GM18526 (cell line): Measurements from ENCODE around the gene VAV3.

ENCODE experiments used
- POLR2A ChIP-seq: IDR thresholded peaks from 3 replicates; pipeline ENCODE4 v1.6.1; 2011; ENCODE audit not compliant: insufficient read length; ENCODE audit errors: extremely low read depth

VAV3 gene

DNA sequence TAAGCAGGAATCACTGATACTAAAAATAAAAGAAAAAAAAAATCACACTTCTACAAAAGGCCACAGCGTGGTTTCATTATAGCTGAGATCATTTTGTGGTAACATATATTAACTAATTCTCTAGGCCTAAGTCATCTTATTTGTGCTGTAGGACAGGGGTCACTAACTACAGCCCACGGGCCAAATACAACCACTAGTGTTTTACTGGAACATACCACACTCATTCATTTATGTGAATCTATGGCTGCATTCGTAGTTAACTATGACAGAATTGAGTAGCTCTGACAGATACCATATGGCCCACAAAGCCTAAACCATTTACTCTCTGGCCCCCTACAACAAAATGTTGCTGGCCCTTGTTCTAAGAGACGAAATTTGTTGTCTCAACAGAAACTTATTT is 224.4 kb downstream of the VAV3 start:
- TF ChIP-seq POLR2A, result no peak

DNA sequence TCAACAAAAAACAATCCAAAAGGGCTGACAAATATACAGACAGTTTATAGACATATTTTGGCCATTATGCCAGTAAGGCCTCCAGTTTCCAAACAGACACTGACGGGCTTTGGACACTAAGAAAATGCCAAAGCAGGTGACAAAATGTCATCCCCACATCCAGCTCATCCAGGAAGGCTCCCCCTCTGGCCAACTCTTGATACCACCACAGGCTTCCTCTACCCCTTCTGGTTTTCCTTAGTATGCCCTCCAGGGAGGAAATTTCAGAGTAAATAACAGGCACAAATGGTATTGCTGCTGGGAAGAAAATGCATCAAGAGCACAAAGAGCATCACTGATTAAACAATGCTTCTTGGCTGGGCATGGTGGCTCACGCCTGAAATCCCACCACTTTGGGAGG is 225.3 kb downstream of the VAV3 start:
- TF ChIP-seq POLR2A, result no peak

DNA sequence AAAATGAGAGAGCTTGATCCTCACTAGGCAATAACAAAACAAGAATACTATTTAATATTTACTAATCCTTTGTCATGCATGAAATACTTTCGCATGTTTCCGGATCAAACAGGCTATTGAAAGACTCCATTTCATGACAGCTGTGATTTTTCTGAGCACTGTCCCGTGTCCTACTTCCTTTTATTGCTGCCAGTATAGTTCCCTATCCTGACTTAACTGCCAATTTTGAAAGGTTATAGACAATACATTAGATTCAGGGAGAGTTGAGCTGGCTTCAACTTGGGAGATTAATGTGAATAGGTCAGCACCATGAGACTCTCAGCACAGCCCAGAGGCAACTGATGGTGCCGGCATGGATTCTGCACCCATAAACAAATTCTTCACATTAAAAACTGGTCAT is 225.8 kb downstream of the VAV3 start:
- TF ChIP-seq POLR2A, result no peak

DNA sequence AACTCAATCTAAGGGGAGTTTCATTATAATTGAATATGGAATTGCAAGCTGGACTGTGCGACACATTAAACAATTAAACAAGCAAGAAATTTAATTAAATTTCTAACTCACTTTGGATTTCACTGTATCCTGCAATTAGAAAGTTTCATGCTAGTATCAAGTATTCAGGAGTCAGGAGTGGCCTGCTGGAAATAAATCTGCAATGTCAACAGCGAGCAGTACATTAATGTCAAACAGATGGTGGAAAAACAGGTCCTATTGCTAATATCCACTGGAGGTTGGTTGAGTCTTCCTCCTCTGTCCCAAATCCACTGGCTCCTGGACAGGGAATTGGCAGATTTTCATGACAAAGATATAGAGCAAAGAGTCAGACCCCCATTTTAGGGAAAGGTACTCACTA is 237.1 kb downstream of the VAV3 start:
- no peak for TF ChIP-seq POLR2A

DNA sequence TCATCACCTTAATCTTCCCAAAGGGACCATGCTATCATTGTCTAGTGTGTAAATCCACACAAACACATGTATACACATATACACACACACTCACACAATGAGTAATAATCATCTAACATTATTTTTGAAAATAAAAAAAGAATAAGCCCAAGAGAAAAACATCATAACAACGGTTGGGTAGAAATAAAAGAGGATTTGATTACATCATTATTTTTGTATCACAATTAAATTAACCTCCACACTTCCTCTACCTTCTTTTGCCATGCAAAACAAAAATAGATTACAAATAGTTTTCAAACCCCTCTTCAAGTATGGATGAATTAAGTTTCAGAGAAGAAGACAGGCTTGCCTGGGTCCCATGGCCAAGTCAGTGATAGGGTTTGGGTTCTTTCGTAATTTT is 238.1 kb downstream of the VAV3 start:
- TF ChIP-seq POLR2A, result no peak

DNA sequence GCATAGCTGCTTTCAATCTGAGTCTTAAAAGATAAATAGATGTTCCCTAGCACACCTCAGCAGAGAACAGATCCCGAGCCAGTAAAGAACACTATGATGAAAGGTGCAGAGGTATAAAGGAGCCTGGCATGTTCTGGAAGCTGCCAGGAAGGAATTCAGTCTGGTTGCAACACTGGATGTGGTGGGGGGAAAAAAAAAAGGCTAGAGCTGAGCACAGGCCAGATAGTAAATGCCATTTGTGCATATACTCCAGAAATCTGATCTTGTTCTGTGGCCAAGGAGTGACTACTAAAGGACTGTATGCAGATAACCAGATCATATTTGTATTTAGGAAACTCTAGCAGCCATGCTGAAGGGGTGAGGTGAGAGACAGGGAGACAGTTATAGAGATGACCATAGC is 240.3 kb downstream of the VAV3 start:
- no peak for TF ChIP-seq POLR2A

DNA sequence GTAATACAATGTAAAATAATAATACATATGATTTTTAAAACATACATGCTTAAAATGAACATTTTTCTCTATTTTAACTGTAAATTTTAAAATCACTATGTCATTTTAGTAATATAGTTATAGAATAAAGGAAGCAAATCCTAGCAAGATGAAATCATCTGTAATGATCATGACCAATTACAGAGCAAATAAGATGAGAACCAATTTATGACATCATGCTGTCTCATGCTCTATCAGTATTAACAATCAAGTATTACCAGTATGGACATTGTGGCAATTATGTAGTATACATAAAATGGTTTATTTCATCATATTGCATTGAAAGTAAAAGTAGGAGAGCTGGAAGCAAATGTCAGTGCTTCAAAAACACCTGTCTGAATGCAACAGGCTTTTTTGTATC is 255.0 kb downstream of the VAV3 start:
- no peak for TF ChIP-seq POLR2A

DNA sequence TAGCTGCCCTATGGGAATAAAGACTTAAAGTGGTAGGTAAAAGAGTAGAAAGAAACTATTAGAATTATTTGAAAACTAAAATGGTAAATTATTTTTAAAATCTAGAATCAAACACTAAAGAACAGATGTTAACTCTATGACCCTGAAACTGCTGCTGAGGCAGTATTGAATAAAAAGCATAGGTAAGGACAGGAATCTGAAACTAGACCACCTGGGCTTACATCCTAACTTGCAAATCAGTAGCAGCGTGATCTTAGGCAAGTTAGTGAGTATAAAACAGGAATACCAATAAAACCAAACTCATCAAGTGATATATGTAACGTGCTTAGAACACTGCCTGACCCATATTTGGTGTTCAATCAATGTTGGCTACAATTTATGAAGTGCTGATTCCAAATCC is 257.9 kb downstream of the VAV3 start:
- TF ChIP-seq POLR2A, result no peak

DNA sequence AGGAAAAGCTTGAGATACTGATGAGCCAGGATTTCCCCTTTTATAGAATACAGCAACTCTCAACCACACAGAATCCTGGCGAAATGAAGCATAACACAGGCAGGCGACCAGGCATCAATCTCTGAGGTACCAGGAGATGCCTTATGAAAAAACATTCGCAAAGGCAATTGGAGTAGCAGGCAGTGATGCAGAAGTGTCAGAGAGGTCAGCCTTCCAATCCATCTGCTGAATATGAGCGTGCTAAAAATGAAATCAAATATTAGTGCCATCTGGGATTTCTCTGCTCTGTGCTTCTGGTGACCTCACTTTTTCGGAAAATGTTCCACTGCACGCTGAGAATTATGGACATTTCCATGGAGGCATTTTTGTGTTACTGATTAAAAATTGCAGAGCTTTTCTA is 258.8 kb downstream of the VAV3 start:
- no peak for TF ChIP-seq POLR2A

DNA sequence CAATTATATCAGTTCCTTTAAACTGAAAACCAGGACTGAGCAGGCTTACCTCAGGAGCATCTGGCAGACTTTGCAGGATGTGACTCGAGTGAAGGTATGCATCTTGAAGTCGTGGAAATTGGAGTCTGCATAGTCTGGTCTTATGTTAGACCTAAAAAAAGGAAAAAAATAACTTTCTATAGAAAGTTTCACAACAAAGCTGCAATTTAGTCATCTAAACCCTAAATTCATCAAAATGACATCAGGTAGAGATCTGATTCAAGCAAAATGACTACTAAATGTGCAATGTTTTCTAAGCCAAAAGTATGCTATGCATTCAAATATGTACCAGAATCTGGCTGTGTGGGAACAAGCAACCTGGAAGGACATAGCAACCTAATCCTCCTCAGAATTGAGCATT is 260.1 kb downstream of the VAV3 start:
- TF ChIP-seq POLR2A, result no peak

DNA sequence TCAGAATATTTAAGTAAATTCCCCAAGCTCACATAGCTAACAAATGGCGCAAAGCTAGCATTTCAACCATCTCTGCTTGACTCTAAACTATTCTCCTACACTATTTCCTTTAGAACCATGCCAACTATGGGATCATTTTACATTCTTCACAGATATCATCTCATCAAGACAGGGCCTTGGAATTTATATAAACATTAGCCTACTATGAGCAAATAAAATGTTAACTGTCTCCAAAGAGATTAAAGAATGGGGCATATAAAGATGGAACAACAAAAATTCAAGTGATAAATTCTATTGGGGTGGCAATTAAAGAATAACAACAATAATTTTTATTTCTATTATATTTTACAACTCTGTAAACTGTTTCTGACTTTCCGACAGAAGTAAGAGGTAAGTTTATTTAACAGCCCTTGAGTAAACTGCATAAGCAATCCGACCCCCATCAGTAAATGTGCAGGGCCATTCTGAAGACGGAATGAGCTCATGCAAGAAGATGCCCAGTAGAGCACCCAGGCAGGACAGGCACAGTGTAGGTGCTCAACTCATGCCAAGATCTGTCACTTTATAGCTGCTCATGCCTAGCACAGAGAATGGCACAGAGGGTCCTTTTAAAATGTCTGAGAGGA is 261.9 kb downstream of the VAV3 start:
- no peak for TF ChIP-seq POLR2A

DNA sequence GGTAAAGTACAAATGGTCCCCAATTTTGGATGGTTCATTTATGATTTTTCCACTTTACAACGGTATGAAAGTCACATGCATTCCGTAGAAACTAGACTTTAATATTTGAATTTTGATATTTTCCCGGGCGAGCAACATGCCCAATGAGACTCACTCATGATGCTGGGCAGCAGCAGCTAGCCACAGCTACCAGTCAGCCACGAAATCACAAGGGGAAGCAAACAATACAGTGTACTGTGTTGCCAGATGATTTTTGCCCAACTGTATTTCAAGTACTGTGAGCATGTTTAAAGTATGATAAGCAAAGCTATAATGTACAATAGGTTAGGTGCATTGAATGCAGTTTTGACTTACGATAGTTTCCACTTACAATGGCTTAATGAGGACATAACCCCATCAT is 266.8 kb downstream of the VAV3 start:
- TF ChIP-seq POLR2A, result no peak

DNA sequence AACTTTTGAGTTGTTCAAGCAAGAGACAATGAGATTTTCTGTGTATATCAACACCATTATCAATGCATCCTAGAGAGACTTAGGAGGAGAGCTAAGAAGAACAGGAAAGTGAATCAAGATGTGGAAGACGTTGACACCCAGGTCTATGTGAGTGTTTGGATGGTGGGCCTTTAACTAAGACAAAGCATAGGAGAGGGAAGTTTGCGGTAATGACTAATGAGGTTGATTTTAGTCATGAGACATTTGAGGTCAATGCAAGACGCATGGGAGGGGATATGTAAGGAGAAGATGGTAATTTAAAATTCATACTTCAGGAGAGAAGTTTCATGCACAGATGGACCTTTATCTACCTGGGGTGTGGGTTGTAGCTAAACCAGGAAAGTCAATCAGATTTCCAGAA is 269.6 kb downstream of the VAV3 start:
- TF ChIP-seq POLR2A, result no peak

DNA sequence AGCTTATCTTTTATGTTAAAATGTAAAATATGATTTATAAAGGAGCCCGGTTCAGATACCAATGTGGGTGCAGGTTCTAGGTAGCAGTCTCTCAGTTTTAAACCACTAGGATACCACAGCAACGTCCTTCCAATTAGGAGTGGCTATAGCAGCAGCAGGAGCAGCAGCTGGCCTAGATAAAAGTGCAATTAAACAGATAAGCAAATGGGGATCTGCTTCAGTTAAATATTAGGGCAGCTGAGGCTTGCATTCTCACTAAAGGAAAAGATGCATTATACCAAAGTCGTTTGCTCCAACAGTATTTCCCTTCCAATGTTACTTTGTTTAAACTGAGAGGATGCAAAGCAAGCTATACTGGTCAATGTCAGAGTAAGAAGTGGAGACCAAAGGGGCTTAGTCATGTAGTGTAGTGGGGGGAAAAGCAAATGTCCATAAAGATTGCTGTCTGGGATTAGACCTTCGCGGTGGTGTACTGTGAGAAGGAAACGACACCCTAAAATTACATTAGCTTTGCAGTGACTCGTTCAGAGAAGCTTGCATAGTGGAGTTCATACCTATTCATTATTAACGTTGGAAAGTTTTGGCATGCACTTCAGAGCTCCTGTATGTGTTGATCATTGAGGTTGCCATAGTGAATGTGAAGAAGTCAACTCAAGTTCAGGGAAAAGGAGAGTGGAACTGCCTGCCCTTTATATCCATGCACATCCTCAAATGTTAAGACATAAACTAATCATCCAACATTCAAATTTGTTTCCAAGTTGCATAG is 272.2 kb downstream of the VAV3 start:
- no peak for TF ChIP-seq POLR2A

DNA sequence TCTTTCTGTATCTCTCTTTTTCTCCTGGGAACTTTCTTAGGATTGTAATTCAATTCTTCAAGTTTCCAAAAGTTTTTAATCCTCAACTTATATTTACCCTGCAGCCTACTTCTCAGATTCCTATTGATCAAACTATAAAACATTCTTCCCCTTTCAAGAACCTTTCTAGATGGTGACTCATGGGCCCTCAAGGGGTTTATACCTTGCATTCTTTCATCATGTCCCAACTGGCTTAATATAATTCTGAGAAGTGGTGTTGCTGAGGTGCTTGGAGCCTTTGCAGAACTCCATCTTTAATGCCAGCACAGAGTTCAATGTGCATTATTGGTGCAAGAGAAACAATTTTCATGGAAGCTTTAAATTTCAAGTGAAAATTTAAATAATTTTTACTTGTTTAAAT is 273.4 kb downstream of the VAV3 start:
- TF ChIP-seq POLR2A, result no peak

DNA sequence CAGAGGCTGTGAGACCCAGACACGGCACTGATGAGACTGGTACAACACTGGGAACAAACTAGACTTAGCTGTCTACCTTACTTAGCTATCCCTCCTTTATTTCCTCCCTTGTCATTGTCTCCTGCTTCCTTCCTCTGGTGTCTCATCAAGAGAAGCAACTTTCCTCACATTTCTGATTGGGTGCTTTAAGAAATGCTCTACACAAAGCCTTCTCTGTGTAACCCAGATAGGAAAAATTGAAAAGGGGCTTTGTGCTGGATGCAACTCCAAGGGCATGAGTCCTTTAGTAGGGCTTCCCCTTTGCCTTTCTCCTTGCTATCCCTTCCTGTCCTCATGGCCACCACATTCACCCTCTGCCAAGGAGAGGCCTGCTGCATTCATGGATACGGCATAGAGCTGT is 274.5 kb downstream of the VAV3 start:
- TF ChIP-seq POLR2A, result no peak

DNA sequence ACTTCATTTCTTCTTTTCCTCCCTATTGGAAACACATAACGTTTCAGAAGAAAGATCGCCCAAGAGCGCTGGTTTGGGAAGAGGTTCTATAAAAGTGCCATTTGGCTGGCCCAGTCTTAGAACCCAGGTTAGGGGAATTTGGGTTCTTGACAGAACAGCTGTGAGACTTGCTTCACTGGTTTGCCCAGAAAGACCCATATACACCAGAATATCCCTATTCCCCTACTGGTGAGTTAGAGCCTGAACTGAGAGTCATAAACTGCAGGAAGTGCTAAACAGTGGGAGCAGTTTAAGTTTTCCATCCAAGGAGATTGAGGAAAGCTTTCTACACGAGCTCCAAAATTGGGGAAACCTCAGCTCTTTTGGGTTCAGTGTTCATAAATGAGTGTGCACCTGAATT is 275.2 kb downstream of the VAV3 start:
- TF ChIP-seq POLR2A, result no peak
